Psoas muscle (tissue), 8 donors: ENCODE results near the gene DHRS12. TPM values are rescaled to one million over a fixed set of nuclear protein-coding genes. Genes with fewer than 3 reads are reported as not detected.

Experiments used
- ATAC-seq, 4 donors: fragments of 200-7000 bp; cut with Tn5 transposase; one replicate each; pipeline ENCODE4 v1.9.1; 2020; ENCODE audit warnings: moderate library complexity in 3 of 4, mild to moderate bottlenecking in 2 of 4
- DNase-seq, 2 donors: peaks; one replicate each; pipeline ENCODE4 v3.0.0-alpha.2; 2020
- H3K27ac ChIP-seq: fragments of 200-600 bp; one replicate; pipeline ENCODE4 v1.8.0; 2022
- H3K27me3 ChIP-seq, 3 donors: fragments of 200-600 bp in 1 of 3; one replicate each; pipeline versions ENCODE4 v1.6.1 to v1.8.0; 2013 to 2022; ENCODE audit warnings: low read length in 2 of 3, mild to moderate bottlenecking in 2 of 3, moderate library complexity in 1 of 3; ENCODE audit not compliant: insufficient read depth in 3 of 3
- H3K36me3 ChIP-seq, 2 donors: fragments of 200-600 bp in 1 of 2; one replicate each; pipeline versions ENCODE4 v1.6.1 to v1.8.0; 2013 to 2022; ENCODE audit warnings: low read depth in 1 of 2, mild to moderate bottlenecking in 1 of 2, moderate library complexity in 1 of 2; ENCODE audit not compliant: insufficient read depth in 1 of 2
- H3K4me1 ChIP-seq: fragments of 200-600 bp; one replicate; pipeline ENCODE4 v1.8.0; 2022
- H3K4me3 ChIP-seq: fragments of 200-600 bp; one replicate; pipeline ENCODE4 v1.8.0; 2022; ENCODE audit warnings: mild to moderate bottlenecking
- H3K9me3 ChIP-seq: fragments of 200-600 bp; one replicate; pipeline ENCODE4 v1.8.0; 2022
- CTCF ChIP-seq: fragments of 200-600 bp; IDR thresholded peaks from one replicate; pipeline ENCODE4 v1.8.0; 2022; ENCODE audit warnings: antibody characterized with exemption
- WGBS, 3 donors: extraction: QIAGEN DNeasy Blood & Tissue Kit; methylation state at CpG; one replicate each; pipeline versions ENCODE4 v1.1.6 to v1.1.7; 2013; 5-methylcytosine and 5-hydroxymethylcytosine counted together
- intact Hi-C, 2 donors: fragments of 100-400 bp; cut with DNase I; formaldehyde crosslinking; loops; one replicate each; pipeline versions ENCODE4 v1.11.0 to v1.14.2; 2022
- long read RNA-seq, 2 donors: library from polyadenylated mRNA; unstranded; transcript quantifications; one replicate each; pipeline ENCODE4 v2.0.0, GENCODE V29; 2021
- polyA plus RNA-seq, 3 donors: library from polyadenylated mRNA; stranded (reverse); fragments of 200-250 nt; gene quantifications; one replicate each; pipeline ENCODE4 v1.2.3, GENCODE V29; 2013
- total RNA-seq, 4 donors: library from RNA; stranded (reverse); fragmentation: NEBNext Ultra II Directional in 2 of 4; extraction: Animal tissue kit (Norgen Biotek cat#: 25700) in 2 of 4; gene quantifications; one replicate each; pipeline versions ENCODE4 v1.2.1 to v1.2.4, GENCODE V29; 2021 to 2023
- donor health status: healthy with polysubstance abuse.
- donor health status: DM: no; HTN: no; CAD: no; lungs with moderate emphysema.
- donor health status: Bipolar disorder and iron deficiency.
- donor health status: healthy.
- donor health status: DM: yes; HTN: yes; CAD: no.
- donor health status: DM: no; HTN: no; CAD: no.
- donor health status: DM: no; HTN: no; CAD: no.
- donor health status: DM: yes; HTN: yes; CAD: no.

The DHRS12 gene
- 10 to 100 TPM in 1 of 4 donors, 1 to 10 TPM in 3; 4.1 to 10.1 (median 6.9) TPM for total RNA-seq
- 1 to 10 TPM; 3.4 to 4.9 (median 3.4) TPM for polyA plus RNA-seq
- long read RNA-seq, donor 1, partial matches to known transcripts: 0 of 7 reads
- long read RNA-seq, donor 1, other reads (novel, unspliced or antisense): 3 of 7 reads
- long read RNA-seq, donor 2, partial matches to known transcripts: 2 of 15 reads
- long read RNA-seq, donor 2, other reads (novel, unspliced or antisense): 9 of 15 reads

- ATAC-seq: peak; percentile 90 to 91 (median 90)
- Histone ChIP-seq H3K36me3 (peaks cover 0 to under 1% of the 10 kb centered on the region in 2 donors), H3K4me3 (peak within 1 kb of the TSS; percentile 95), H3K9me3 (no peaks in the 10 kb centered on the region), H3K4me1 (peaks cover 26% of the 10 kb centered on the region), H3K27me3 (no peaks in the 10 kb centered on the region), H3K27ac (peak within 1 kb of the TSS; percentile 100)
- intact Hi-C loops: loop anchor here (2.0 to 10.0 kb wide), 5 partner anchors 219 to 851 kb away; partner anchors contain the start of genes INTS6 (in 2 of the 2), WDFY2 (in 2 of the 2) and SUGT1 (in 1 of the 2)
- peak; percentile 89 to 94 for DNase-seq
- 0 to 1% (median 0%) methylated on average over 66 to 91 of the region's 91 CpGs for WGBS, 3 donors
- no peak for TF ChIP-seq CTCF
Observed at GRCh38 chr13:51803422-51804294, at the start of gene DHRS12. TSS of gene DHRS12 (minus strand) at chr13:51804163. CDS start at chr13:51799659, 4,504 bp downstream.

- intact Hi-C loops: no loop called here
- ATAC-seq (no peak), DNase-seq (no peak)
- no peaks in the 10 kb centered on the region for H3K9me3 ChIP-seq
- no peak overlapping the region for H3K27ac ChIP-seq
- no peaks in the 10 kb centered on the region for H3K4me1 ChIP-seq
- H3K4me3 ChIP-seq: no peak overlapping the region
- peak; percentile 10 for TF ChIP-seq CTCF
- 71 to 75% (median 74%) methylated on average over 21 of the region's 21 CpGs for WGBS, 3 donors
- H3K36me3 ChIP-seq: no peaks in the 10 kb centered on the region
- H3K27me3 ChIP-seq: no peaks in the 10 kb centered on the region
Observed at GRCh38 chr13:51849145-51850101, 45.5 kb upstream of the DHRS12 start.

- 62 to 75% (median 65%) methylated on average over 4 of the region's 4 CpGs for WGBS, 3 donors
- no peak overlapping the region for H3K4me3 ChIP-seq
- TF ChIP-seq CTCF: no peak
- no peaks in the 10 kb centered on the region for H3K4me1 ChIP-seq
- no peaks in the 10 kb centered on the region for H3K36me3 ChIP-seq
- intact Hi-C loops: no loop called here
- no peaks in the 10 kb centered on the region for H3K9me3 ChIP-seq
- no peak for ATAC-seq
- no peaks in the 10 kb centered on the region for H3K27me3 ChIP-seq
- DNase-seq: no peak
- H3K27ac ChIP-seq: no peak overlapping the region
Observed at GRCh38 chr13:51848674-51849073, 44.7 kb upstream of the DHRS12 start.

GRCh38 chr13:51846756-51847155 is 42.8 kb upstream of the DHRS12 start:
- DNase-seq: no peak
- no peak overlapping the region for H3K4me3 ChIP-seq
- ATAC-seq: no peak
- no peaks in the 10 kb centered on the region for H3K4me1 ChIP-seq
- intact Hi-C loops: no loop called here
- 80 to 89% (median 84%) methylated on average over 1 of the region's 1 CpG for WGBS, 3 donors
- no peaks in the 10 kb centered on the region for H3K27me3 ChIP-seq
- H3K27ac ChIP-seq: no peak overlapping the region
- no peaks in the 10 kb centered on the region for H3K9me3 ChIP-seq
- no peak for TF ChIP-seq CTCF
- no peaks in the 10 kb centered on the region for H3K36me3 ChIP-seq
